Right hindlimb (tissue), 1 donor: ENCODE data around the gene SLC22A5.
"Not testable (repeated sequence)": the region's sequence is repeated elsewhere in the genome, so short reads cannot be mapped to it uniquely, and the experiment has no call there.

Experiments
- DNase-seq: peaks from one replicate; pipeline ENCODE4 v3.0.0-alpha.2; 2018

The SLC22A5 gene

GRCh38 chr5:132428484-132429462, 59.3 kb downstream of the SLC22A5 start:
- no peak for DNase-seq

- no peak for DNase-seq
Measured at GRCh38 chr5:132429463-132430440, 60.2 kb downstream of the SLC22A5 start.

- DNase-seq: no peak
Measured at GRCh38 chr5:132430746-132431145, 61.2 kb downstream of the SLC22A5 start.

- DNase-seq: no peak
Measured at GRCh38 chr5:132431632-132432031, 62.1 kb downstream of the SLC22A5 start.

- DNase-seq: no peak
Measured at GRCh38 chr5:132433141-132433540, 63.6 kb downstream of the SLC22A5 start.

GRCh38 chr5:132434416-132435286, 65.1 kb downstream of the SLC22A5 start:
- DNase-seq: no peak

- no peak for DNase-seq
Measured at GRCh38 chr5:132435447-132435846, 65.9 kb downstream of the SLC22A5 start.

GRCh38 chr5:132435886-132436285, 66.4 kb downstream of the SLC22A5 start:
- DNase-seq: no peak

- no peak for DNase-seq
Measured at GRCh38 chr5:132436936-132437335, 67.4 kb downstream of the SLC22A5 start.

- peak; percentile 87 for DNase-seq
Measured at GRCh38 chr5:132437604-132438266, 68.2 kb downstream of the SLC22A5 start.

- DNase-seq: not testable (repeated sequence)
Measured at GRCh38 chr5:132438267-132438645, 68.7 kb downstream of the SLC22A5 start.

GRCh38 chr5:132438917-132439316, 69.4 kb downstream of the SLC22A5 start:
- DNase-seq: no peak

GRCh38 chr5:132439521-132440089, 70.1 kb downstream of the SLC22A5 start:
- DNase-seq: peak; percentile 88

- DNase-seq: no peak
Measured at GRCh38 chr5:132444061-132444460, 74.6 kb downstream of the SLC22A5 start.
